SU-DHL-6 (cell line): ENCODE results near the gene DRGX.

Experiments
- H2AFZ ChIP-seq: fragments of 200-600 bp; sonication (generic); 2 replicates; pipeline ENCODE4 v1.6.1; 2014; ENCODE audit warnings: low read depth, mild to moderate bottlenecking, moderate library complexity, mixed read lengths, antibody characterized with exemption, low read length; ENCODE audit not compliant: severe bottlenecking
- H3F3A ChIP-seq: fragments of 200-600 bp; shearing (Covaris generic); 2 replicates; pipeline ENCODE4 v1.6.0; 2016; ENCODE audit warnings: antibody characterized with exemption, mild to moderate bottlenecking; ENCODE audit not compliant: insufficient read depth
- H3K27ac ChIP-seq: fragments of 200-600 bp; sonication (generic); 2 replicates; pipeline ENCODE4 v1.5.1; 2016; ENCODE audit warnings: low read depth, mild to moderate bottlenecking, low read length, moderate library complexity, mixed read lengths
- H3K27me3 ChIP-seq: fragments of 200-600 bp; sonication (generic), shearing (Covaris generic); 2 replicates; pipeline ENCODE4 v1.6.0; 2014; ENCODE audit warnings: mild to moderate bottlenecking, low read length
- H3K36me3 ChIP-seq: fragments of 200-600 bp; sonication (generic); 2 replicates; pipeline ENCODE4 v1.6.1; 2014; ENCODE audit warnings: mild to moderate bottlenecking, low read length, mixed read lengths
- H3K4me2 ChIP-seq: fragments of 300-600, 200-600 bp; shearing (Covaris generic), sonication (generic); 2 replicates; pipeline ENCODE4 v1.6.0; 2014; ENCODE audit warnings: low read length, low read depth, mild to moderate bottlenecking; ENCODE audit not compliant: poor library complexity, severe bottlenecking
- H3K4me3 ChIP-seq: fragments of 200-600 bp; sonication (generic); 2 replicates; pipeline ENCODE4 v1.5.1; 2014; ENCODE audit warnings: antibody characterized with exemption, low read length, mild to moderate bottlenecking, mixed read lengths; ENCODE audit not compliant: insufficient read depth, poor library complexity, severe bottlenecking
- H3K79me2 ChIP-seq: fragments of 200-600 bp; sonication (generic); 2 replicates; pipeline ENCODE4 v1.6.1; 2014; ENCODE audit warnings: mild to moderate bottlenecking, low read length, moderate library complexity; ENCODE audit not compliant: insufficient read depth
- H3K9ac ChIP-seq: fragments of 200-600 bp; sonication (generic); 2 replicates; pipeline ENCODE4 v1.7.0; 2014; ENCODE audit warnings: mild to moderate bottlenecking, low read length
- H3K9me2 ChIP-seq: fragments of 200-600 bp; sonication (generic); replicated peaks from 2 replicates; pipeline ENCODE4 v1.6.1; 2014; ENCODE audit warnings: low read length; ENCODE audit not compliant: insufficient read depth
- H3K9me3 ChIP-seq: fragments of 200-600 bp; sonication (generic); 2 replicates; pipeline ENCODE4 v1.6.1; 2014; ENCODE audit warnings: low read length, mixed read lengths; ENCODE audit not compliant: insufficient read depth
- H4K20me1 ChIP-seq: fragments of 200-600 bp; sonication (generic); 2 replicates; pipeline ENCODE4 v1.6.1; 2014; ENCODE audit warnings: low read depth, mild to moderate bottlenecking, antibody characterized with exemption, low read length, moderate library complexity, mixed read lengths
- EZH2phosphoT487 ChIP-seq: fragments of 200-600 bp; sonication (generic), shearing (Covaris generic); conservative IDR thresholded peaks from 2 replicates; pipeline ENCODE4 v1.6.1; 2018; ENCODE audit warnings: mild to moderate bottlenecking, antibody characterized with exemption, low read length, moderate library complexity, mixed read lengths
- TF ChIP-seq, protein P1 (sequence below): fragments of 200-600 bp; sonication (generic); IDR thresholded peaks from one replicate; pipeline ENCODE4 v1.5.1; 2017; ENCODE audit warnings: antibody characterized with exemption, mild to moderate bottlenecking, low read length, moderate library complexity; ENCODE audit not compliant: insufficient read depth, poor library complexity, severe bottlenecking

DRGX gene

GRCh38 chr10:49395741-49396665, at the start of gene DRGX:
TSS of gene DRGX (minus strand) at chr10:49396089. CDS start at chr10:49395440, 649 bp downstream.
- H3K9ac ChIP-seq: no peak within 1 kb of the TSS
- no peaks in the 10 kb centered on the region for H3K36me3 ChIP-seq
- no peaks in the 10 kb centered on the region for H3F3A ChIP-seq
- no peak within 1 kb of the TSS for H3K4me2 ChIP-seq
- no peak within 1 kb of the TSS for H3K4me3 ChIP-seq
- no peaks in the 10 kb centered on the region for H3K79me2 ChIP-seq
- no peaks in the 10 kb centered on the region for H4K20me1 ChIP-seq
- H3K27ac ChIP-seq: no peak within 1 kb of the TSS
- H3K27me3 ChIP-seq: no peaks in the 10 kb centered on the region
- no peaks in the 10 kb centered on the region for H3K9me2 ChIP-seq
- H3K9me3 ChIP-seq: no peaks in the 10 kb centered on the region
- H2AFZ ChIP-seq: no peak within 1 kb of the TSS
- TF ChIP-seq EZH2phosphoT487: no peak
- TF ChIP-seq, protein P1, sequence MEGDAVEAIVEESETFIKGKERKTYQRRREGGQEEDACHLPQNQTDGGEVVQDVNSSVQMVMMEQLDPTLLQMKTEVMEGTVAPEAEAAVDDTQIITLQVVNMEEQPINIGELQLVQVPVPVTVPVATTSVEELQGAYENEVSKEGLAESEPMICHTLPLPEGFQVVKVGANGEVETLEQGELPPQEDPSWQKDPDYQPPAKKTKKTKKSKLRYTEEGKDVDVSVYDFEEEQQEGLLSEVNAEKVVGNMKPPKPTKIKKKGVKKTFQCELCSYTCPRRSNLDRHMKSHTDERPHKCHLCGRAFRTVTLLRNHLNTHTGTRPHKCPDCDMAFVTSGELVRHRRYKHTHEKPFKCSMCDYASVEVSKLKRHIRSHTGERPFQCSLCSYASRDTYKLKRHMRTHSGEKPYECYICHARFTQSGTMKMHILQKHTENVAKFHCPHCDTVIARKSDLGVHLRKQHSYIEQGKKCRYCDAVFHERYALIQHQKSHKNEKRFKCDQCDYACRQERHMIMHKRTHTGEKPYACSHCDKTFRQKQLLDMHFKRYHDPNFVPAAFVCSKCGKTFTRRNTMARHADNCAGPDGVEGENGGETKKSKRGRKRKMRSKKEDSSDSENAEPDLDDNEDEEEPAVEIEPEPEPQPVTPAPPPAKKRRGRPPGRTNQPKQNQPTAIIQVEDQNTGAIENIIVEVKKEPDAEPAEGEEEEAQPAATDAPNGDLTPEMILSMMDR: no peak

- H3K27me3 ChIP-seq: no peaks in the 10 kb centered on the region
- no peak overlapping the region for H2AFZ ChIP-seq
- no peaks in the 10 kb centered on the region for H3K79me2 ChIP-seq
- no peak overlapping the region for H3K9ac ChIP-seq
- H3F3A ChIP-seq: no peaks in the 10 kb centered on the region
- no peak overlapping the region for H3K4me2 ChIP-seq
- H4K20me1 ChIP-seq: no peaks in the 10 kb centered on the region
- peaks cover 5% of the 10 kb centered on the region; the same call in 1 of the 2 replicates for H3K9me3 ChIP-seq
- no peaks in the 10 kb centered on the region for H3K36me3 ChIP-seq
- no peak overlapping the region for H3K27ac ChIP-seq
- TF ChIP-seq EZH2phosphoT487: no peak
- TF ChIP-seq, protein P1: no peak
- H3K9me2 ChIP-seq: no peaks in the 10 kb centered on the region
- no peak overlapping the region for H3K4me3 ChIP-seq
These were observed 48.5 kb upstream of the DRGX start for GRCh38 chr10:49444349-49444748.

DNA sequence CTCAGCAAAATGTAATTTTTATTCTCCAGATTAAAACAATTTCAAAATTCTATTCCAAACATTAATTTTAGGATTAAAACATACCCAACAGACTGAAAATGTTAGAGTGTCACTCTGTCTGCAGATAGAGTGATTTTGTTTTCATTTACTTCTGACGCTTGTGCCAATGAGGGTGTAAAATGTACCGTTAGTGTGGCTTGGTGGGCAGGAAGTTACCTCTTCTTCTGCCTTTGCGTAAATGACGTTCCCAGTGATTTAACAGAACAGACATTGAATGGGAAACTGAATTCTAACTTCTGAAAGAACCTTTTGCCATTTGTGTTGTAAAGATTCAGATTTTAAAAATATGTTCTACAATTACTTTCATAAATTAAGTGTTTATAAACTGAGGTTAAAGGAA, 47.0 kb upstream of the DRGX start:
- no peaks in the 10 kb centered on the region for H3K9me3 ChIP-seq
- no peaks in the 10 kb centered on the region for H3K9me2 ChIP-seq
- H3K27ac ChIP-seq: no peak overlapping the region
- H3K79me2 ChIP-seq: no peaks in the 10 kb centered on the region
- TF ChIP-seq, protein P1: no peak
- TF ChIP-seq EZH2phosphoT487: no peak
- no peak overlapping the region for H3K9ac ChIP-seq
- H3K4me3 ChIP-seq: no peak overlapping the region
- no peak overlapping the region for H2AFZ ChIP-seq
- no peak overlapping the region for H3K4me2 ChIP-seq
- no peaks in the 10 kb centered on the region for H4K20me1 ChIP-seq
- H3K36me3 ChIP-seq: no peaks in the 10 kb centered on the region
- H3K27me3 ChIP-seq: no peaks in the 10 kb centered on the region
- no peaks in the 10 kb centered on the region for H3F3A ChIP-seq
